Measurements from ENCODE around the gene RPRD1A. TPM values are rescaled to one million over a fixed set of nuclear protein-coding genes. Genes with fewer than 3 reads are reported as not detected.

The RPRD1A gene
- polyA plus RNA-seq, 1 donor (not counting 4 experiments of a cell fraction or from before 2014, with no cell fraction given) = 55.5 TPM

DNA sequence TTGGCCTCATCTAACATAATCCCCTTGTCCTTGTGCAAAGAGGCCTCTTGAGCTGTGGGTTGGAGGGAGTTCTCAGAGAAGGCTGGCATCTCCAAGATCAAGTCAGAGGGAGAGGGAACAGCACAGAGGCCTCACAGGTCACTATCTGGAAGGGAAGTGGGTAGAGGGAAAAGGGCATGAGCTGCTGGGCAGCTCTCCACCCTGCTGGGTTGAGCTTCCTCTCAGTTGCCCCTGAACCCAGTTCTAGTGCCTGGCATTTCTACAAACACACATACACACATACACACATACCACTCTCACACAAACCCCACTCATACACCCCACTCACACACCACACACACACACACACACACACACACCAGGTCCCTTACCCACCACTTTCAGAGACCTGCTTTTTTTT is 125.2 kb downstream of the RPRD1A start:
- Histone ChIP-seq H2AFZ (ENCODE audit: control insufficient read depth, low read length) (no peak overlapping the region), H3K9ac (ENCODE audit: control insufficient read depth, extremely low read depth, insufficient read depth, low read length) (no peak overlapping the region), H3K27me3 (ENCODE audit: control insufficient read depth, extremely low read depth, insufficient read depth, low read length) (no peaks in the 10 kb centered on the region), H3K9me3 (ENCODE audit: control insufficient read depth, low read depth, low read length) (no peaks in the 10 kb centered on the region), H4K20me1 (ENCODE audit: control insufficient read depth, extremely low read depth, insufficient read depth, low read length) (no peaks in the 10 kb centered on the region), H3K4me2 (ENCODE audit: control insufficient read depth, extremely low read depth, insufficient read depth, low read depth, low read length) (no peak overlapping the region), H3K9me1 (ENCODE audit: control insufficient read depth, extremely low read depth, insufficient read depth, low read length) (no peaks in the 10 kb centered on the region), H3K79me2 (ENCODE audit: control insufficient read depth, insufficient read depth, low read length) (no peaks in the 10 kb centered on the region), H3K4me3 (ENCODE audit: control insufficient read depth in 2 of 3, extremely low read depth in 1 of 3, insufficient read depth in 2 of 3, low read depth in 1 of 3, low read length in 3 of 3) (no peak overlapping the region), H3K36me3 (ENCODE audit: control insufficient read depth in 2 of 2, extremely low read depth in 1 of 2, insufficient read depth in 2 of 2, low read length in 2 of 2) (no peaks in the 10 kb centered on the region), H3K27ac (ENCODE audit: control insufficient read depth, insufficient read depth, low read length) (no peak overlapping the region), H3K4me1 (ENCODE audit: control insufficient read depth, extremely low read depth, insufficient read depth, low read length) (peaks cover 18% of the 10 kb centered on the region)
- no peak for FAIRE-seq
- dilution Hi-C loops (cut with MboI; ENCODE audit: extremely low pct_ligation_motif_present, low sequenced_read_pairs) = no loop called here
- no peak for DNase-seq (ENCODE audit: low read depth, low spot score)
- TF ChIP-seq EZH2 (IDR thresholded peaks at IDR 0.05; ENCODE audit: low read length) = no peak
- TF ChIP-seq CTCF (optimal IDR thresholded peaks at IDR 0.05 in 1 of 3, IDR thresholded peaks at IDR 0.05 in 1 of 3, conservative IDR thresholded peaks at IDR 0.05 in 1 of 3; ENCODE audit: extremely low read depth in 1 of 3, insufficient read depth in 2 of 3, low read length in 3 of 3) = no peak

GRCh38 chr18:35941299-35941698 is 126.1 kb downstream of the RPRD1A start:
- no peak for FAIRE-seq

More at GRCh38 chr18:35941299-35941698, 126.1 kb downstream of the RPRD1A start:
- Histone ChIP-seq H3K36me3 (ENCODE audit: control insufficient read depth in 2 of 2, extremely low read depth in 1 of 2, insufficient read depth in 2 of 2, low read length in 2 of 2) (no peaks in the 10 kb centered on the region), H3K9me1 (ENCODE audit: control insufficient read depth, extremely low read depth, insufficient read depth, low read length) (no peaks in the 10 kb centered on the region), H3K4me3 (ENCODE audit: control insufficient read depth in 2 of 3, extremely low read depth in 1 of 3, insufficient read depth in 2 of 3, low read depth in 1 of 3, low read length in 3 of 3) (no peak overlapping the region), H3K27me3 (ENCODE audit: control insufficient read depth, extremely low read depth, insufficient read depth, low read length) (no peaks in the 10 kb centered on the region), H3K9me3 (ENCODE audit: control insufficient read depth, low read depth, low read length) (no peaks in the 10 kb centered on the region), H3K79me2 (ENCODE audit: control insufficient read depth, insufficient read depth, low read length) (no peaks in the 10 kb centered on the region), H4K20me1 (ENCODE audit: control insufficient read depth, extremely low read depth, insufficient read depth, low read length) (no peaks in the 10 kb centered on the region), H3K4me1 (ENCODE audit: control insufficient read depth, extremely low read depth, insufficient read depth, low read length) (peaks cover 18% of the 10 kb centered on the region), H2AFZ (ENCODE audit: control insufficient read depth, low read length) (no peak overlapping the region), H3K27ac (ENCODE audit: control insufficient read depth, insufficient read depth, low read length) (no peak overlapping the region), H3K4me2 (ENCODE audit: control insufficient read depth, extremely low read depth, insufficient read depth, low read depth, low read length) (no peak overlapping the region), H3K9ac (ENCODE audit: control insufficient read depth, extremely low read depth, insufficient read depth, low read length) (no peak overlapping the region)
- DNase-seq (ENCODE audit: low read depth, low spot score) = no peak
- TF ChIP-seq EZH2 (IDR thresholded peaks at IDR 0.05; ENCODE audit: low read length) = no peak
- no peak for TF ChIP-seq CTCF (optimal IDR thresholded peaks at IDR 0.05 in 1 of 3, IDR thresholded peaks at IDR 0.05 in 1 of 3, conservative IDR thresholded peaks at IDR 0.05 in 1 of 3; ENCODE audit: extremely low read depth in 1 of 3, insufficient read depth in 2 of 3, low read length in 3 of 3)
- dilution Hi-C loops (cut with MboI; ENCODE audit: extremely low pct_ligation_motif_present, low sequenced_read_pairs) = no loop called here

Other genes with a start within 250 kb of the RPRD1A start
- 114 to 207 TPM (median 145 TPM) in 3 replicates for gene SLC39A6, start 61.8 kb upstream of the RPRD1A start, polyA plus RNA-seq
- 43.3 to 74.6 TPM (median 62.1 TPM) in 3 replicates for gene ELP2, start 62.3 kb upstream of the RPRD1A start, polyA plus RNA-seq
- gene MOCOS, start 119.9 kb upstream of the RPRD1A start, polyA plus RNA-seq = 1.1 to 2.8 TPM (median 2.2 TPM) in 3 replicates
- gene FHOD3, start 230.2 kb upstream of the RPRD1A start, polyA plus RNA-seq = 6.9 to 13.1 TPM (median 7.7 TPM) in 3 replicates

Data from keratinocyte (primary cell).